ENCODE measurements around the gene ATG7. TPM values are rescaled to one million over a fixed set of nuclear protein-coding genes. Genes with fewer than 3 reads are reported as not detected.

ATG7 gene
- total RNA-seq, 1 donor from 2014 or later = 48.5 TPM

- intact Hi-C loops (cut with DNase I) = no loop called here
- Histone ChIP-seq H3K27ac (no peak overlapping the region), H3K27me3 (no peaks in the 10 kb centered on the region), H3K4me1 (peaks cover 0 to 6% of the 10 kb centered on the region in 2 donors), H3K36me3 (peaks cover 0 to 8% of the 10 kb centered on the region in 2 donors), H3K4me3 (no peak overlapping the region), H3K9me3 (peaks cover 6 to 15% of the 10 kb centered on the region in 2 donors)
- DNase-seq (ENCODE audit: low spot score in 2 of 2) = no peak
- no peak for TF ChIP-seq CTCF (IDR thresholded peaks at IDR 0.05)
Measured at GRCh38 chr3:11413071-11413470, 140.9 kb downstream of the ATG7 start.

DNA sequence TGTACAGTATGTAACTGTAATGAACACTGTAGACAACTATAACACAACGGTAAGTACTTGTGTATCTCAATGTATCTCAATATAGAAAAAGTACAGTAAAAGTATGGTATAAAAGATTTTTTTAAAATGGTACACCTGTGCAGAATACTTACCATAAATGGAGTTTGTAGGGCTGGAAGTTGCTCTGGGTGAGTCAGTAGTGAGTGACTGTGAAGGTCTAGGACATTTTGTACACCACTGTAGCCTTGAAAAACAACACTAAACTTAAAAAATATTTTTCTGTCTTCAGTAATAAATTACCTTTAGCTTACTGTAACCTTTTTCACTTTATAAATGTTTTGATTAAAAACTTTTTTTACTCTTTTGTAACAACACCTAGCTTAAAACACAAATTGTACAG, 142.9 kb downstream of the ATG7 start:
- Histone ChIP-seq H3K4me3 (no peak overlapping the region), H3K27me3 (no peaks in the 10 kb centered on the region), H3K36me3 (no peaks in the 10 kb centered on the region), H3K4me1 (peaks cover 0 to 6% of the 10 kb centered on the region in 2 donors), H3K9me3 (peaks cover 0 to 15% of the 10 kb centered on the region in 2 donors), H3K27ac (no peak overlapping the region)
- DNase-seq (ENCODE audit: low spot score in 2 of 2) = no peak
- intact Hi-C loops (cut with DNase I) = no loop called here
- no peak for TF ChIP-seq CTCF (IDR thresholded peaks at IDR 0.05)

- DNase-seq (ENCODE audit: low spot score in 2 of 2) = no peak
- H3K27me3 ChIP-seq = no peaks in the 10 kb centered on the region
- H3K27ac ChIP-seq = no peak overlapping the region
- TF ChIP-seq CTCF (IDR thresholded peaks at IDR 0.05) = no peak
- intact Hi-C loops (cut with DNase I) = no loop called here
- no peak overlapping the region for H3K4me3 ChIP-seq
- no peaks in the 10 kb centered on the region for H3K9me3 ChIP-seq
- peaks cover 0 to 3% of the 10 kb centered on the region in 2 donors for H3K4me1 ChIP-seq
- H3K36me3 ChIP-seq = no peaks in the 10 kb centered on the region
Measured at GRCh38 chr3:11420066-11420465, 147.9 kb downstream of the ATG7 start.

DNA sequence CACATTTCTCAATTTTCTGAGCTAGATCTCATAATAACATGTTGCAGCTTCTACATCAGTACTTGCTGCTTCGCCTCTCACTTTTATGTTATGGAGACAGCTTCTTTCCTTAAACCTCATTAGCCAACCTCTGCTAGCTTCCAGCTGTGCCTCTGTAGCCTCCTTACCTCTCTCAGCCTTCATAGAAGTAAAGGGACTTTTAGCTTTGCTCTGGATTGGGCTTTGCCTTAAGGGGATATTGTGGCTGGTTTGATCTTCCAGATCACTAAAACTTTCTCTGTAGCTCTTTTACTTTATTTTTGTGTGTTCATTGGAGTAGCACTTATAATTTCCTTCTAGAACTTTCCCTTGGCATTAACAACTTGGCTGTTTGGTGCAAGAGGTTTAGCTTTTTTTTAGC, 150.1 kb downstream of the ATG7 start:
- Histone ChIP-seq H3K4me1 (no peaks in the 10 kb centered on the region), H3K36me3 (no peaks in the 10 kb centered on the region), H3K9me3 (no peaks in the 10 kb centered on the region), H3K4me3 (no peak overlapping the region), H3K27ac (peak overlapping the region in 1 of 2 donors; percentile 14), H3K27me3 (no peaks in the 10 kb centered on the region)
- DNase-seq (ENCODE audit: low spot score in 2 of 2) = no peak
- intact Hi-C loops (cut with DNase I) = no loop called here
- TF ChIP-seq CTCF (IDR thresholded peaks at IDR 0.05) = no peak

GRCh38 chr3:11423868-11424267, 151.7 kb downstream of the ATG7 start:
- no peaks in the 10 kb centered on the region for H3K27me3 ChIP-seq
- H3K36me3 ChIP-seq = peaks cover 0 to 4% of the 10 kb centered on the region in 2 donors
- intact Hi-C loops (cut with DNase I) = no loop called here
- H3K4me3 ChIP-seq = no peak overlapping the region
- H3K4me1 ChIP-seq = no peaks in the 10 kb centered on the region
- no peak overlapping the region for H3K27ac ChIP-seq
- DNase-seq (ENCODE audit: low spot score in 2 of 2) = no peak
- no peaks in the 10 kb centered on the region for H3K9me3 ChIP-seq
- TF ChIP-seq CTCF (IDR thresholded peaks at IDR 0.05) = no peak

- Histone ChIP-seq H3K27me3 (no peaks in the 10 kb centered on the region), H3K4me1 (no peaks in the 10 kb centered on the region), H3K4me3 (no peak overlapping the region), H3K36me3 (peaks cover 0 to 4% of the 10 kb centered on the region in 2 donors), H3K27ac (no peak overlapping the region), H3K9me3 (no peaks in the 10 kb centered on the region)
- no peak for DNase-seq (ENCODE audit: low spot score in 2 of 2)
- TF ChIP-seq CTCF (IDR thresholded peaks at IDR 0.05) = no peak
- intact Hi-C loops (cut with DNase I) = no loop called here
Measured at GRCh38 chr3:11424277-11424676, 152.1 kb downstream of the ATG7 start.

Data from ascending aorta (tissue), 2 donors.